Fibroblast of the conjunctiva (primary cell): ENCODE measurements around the gene SUPT3H.
"Not testable (repeated sequence)": the region's sequence is repeated elsewhere in the genome, so short reads cannot be mapped to it uniquely, and the experiment has no call there.

ENCODE experiments used
- DNase-seq: peaks from one replicate; pipeline ENCODE4 v3.0.0-alpha.2; 2010; ENCODE audit warnings: low read depth

SUPT3H gene

GRCh38 chr6:44898296-44898930 is 479.3 kb downstream of the SUPT3H start:
- DNase-seq: no peak

- no peak for DNase-seq
These were observed 480.4 kb downstream of the SUPT3H start for GRCh38 chr6:44897316-44897715.

GRCh38 chr6:44896701-44897100 is 481.0 kb downstream of the SUPT3H start:
- no peak for DNase-seq

GRCh38 chr6:44892579-44892978 is 485.2 kb downstream of the SUPT3H start:
- DNase-seq: no peak

- DNase-seq: not testable (repeated sequence)
These were observed 498.7 kb downstream of the SUPT3H start for GRCh38 chr6:44879071-44879470.

GRCh38 chr6:44876638-44877037 is 501.1 kb downstream of the SUPT3H start:
- DNase-seq: not testable (repeated sequence)

GRCh38 chr6:44869321-44869897 is 508.3 kb downstream of the SUPT3H start:
- DNase-seq: no peak

GRCh38 chr6:44868910-44869309 is 508.8 kb downstream of the SUPT3H start:
- no peak for DNase-seq

GRCh38 chr6:44868335-44868668 is 509.4 kb downstream of the SUPT3H start:
- no peak for DNase-seq

GRCh38 chr6:44867571-44868334 is 510.0 kb downstream of the SUPT3H start:
- no peak for DNase-seq

GRCh38 chr6:44865184-44865583 is 512.5 kb downstream of the SUPT3H start:
- DNase-seq: not testable (repeated sequence)

GRCh38 chr6:44859901-44860410 is 517.8 kb downstream of the SUPT3H start:
- DNase-seq: no peak

- no peak for DNase-seq
These were observed 518.7 kb downstream of the SUPT3H start for GRCh38 chr6:44858998-44859397.

GRCh38 chr6:44856479-44856878 is 521.3 kb downstream of the SUPT3H start:
- DNase-seq: no peak

GRCh38 chr6:44855562-44856411 is 521.9 kb downstream of the SUPT3H start:
- DNase-seq: peak; percentile 30

GRCh38 chr6:44854712-44855443 is 522.9 kb downstream of the SUPT3H start:
- DNase-seq: no peak

- DNase-seq: peak; percentile 21
These were observed 526.6 kb downstream of the SUPT3H start for GRCh38 chr6:44851176-44851575.

- DNase-seq: no peak
These were observed 527.4 kb downstream of the SUPT3H start for GRCh38 chr6:44850312-44850711.

GRCh38 chr6:44849806-44850205 is 527.9 kb downstream of the SUPT3H start:
- DNase-seq: no peak

- no peak for DNase-seq
These were observed 534.0 kb downstream of the SUPT3H start for GRCh38 chr6:44843734-44844133.

GRCh38 chr6:44842616-44843015 is 535.1 kb downstream of the SUPT3H start:
- no peak for DNase-seq

GRCh38 chr6:44841829-44842228 is 535.9 kb downstream of the SUPT3H start:
- DNase-seq: no peak
